Measurements from ENCODE around the gene TENT4A. TPM values are rescaled to one million over a fixed set of nuclear protein-coding genes. Genes with fewer than 3 reads are reported as not detected.

Gene TENT4A
- total RNA-seq, 4 donors from 2014 or later, result 20.9 to 70.3 (median 28.1) TPM

DNA sequence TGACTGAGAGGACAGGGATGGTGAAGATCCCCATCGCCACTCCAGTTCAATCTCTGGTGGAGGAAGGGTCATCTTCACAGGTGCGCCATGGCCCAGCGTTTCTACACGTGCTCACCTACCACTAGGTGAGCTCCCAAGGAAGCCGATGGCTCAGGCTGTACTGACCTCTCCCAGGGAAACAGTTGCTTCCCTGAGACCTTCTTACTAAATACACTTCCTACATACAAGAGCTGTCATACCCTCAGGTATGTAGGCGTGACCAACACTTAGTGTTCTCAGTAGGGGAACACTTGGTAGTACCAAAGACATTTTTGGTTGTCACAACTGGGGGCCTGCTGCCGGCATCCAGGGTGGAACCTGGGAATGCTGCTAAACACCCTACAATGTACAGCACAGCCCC is 75.2 kb downstream of the TENT4A start:
- H3K4me1 ChIP-seq, result no peaks in the 10 kb centered on the region
- H3K4me3 ChIP-seq, result no peak overlapping the region
- in situ Hi-C loops (cut with MboI; ENCODE audit: low pct_ligation_motif_present in 1 of 4, low pct_unique_long_range_greater_than_20kb in 1 of 4, low sequenced_read_pairs in 3 of 4) (loop anchor here in 1 of 4 donors (25.0 kb wide), 1 partner anchor 599 kb away; the partner anchor contains the start of gene ADCY2), intact Hi-C loops (cut with DNase I; ENCODE audit: low total_unique reads) (no loop called here)
- 40 to 80% methylated on average over 1 to 7 of the region's 7 CpGs for WGBS, 2 donors (ENCODE audit: low coverage in 1 of 2)
- no peaks in the 10 kb centered on the region for H3K36me3 ChIP-seq
- peaks cover 5% of the 10 kb centered on the region for H3K27me3 ChIP-seq
- no peak for TF ChIP-seq POLR2A (IDR thresholded peaks at IDR 0.05)
- TF ChIP-seq POLR2AphosphoS5 (IDR thresholded peaks at IDR 0.05), result no peak
- TF ChIP-seq, protein P1, sequence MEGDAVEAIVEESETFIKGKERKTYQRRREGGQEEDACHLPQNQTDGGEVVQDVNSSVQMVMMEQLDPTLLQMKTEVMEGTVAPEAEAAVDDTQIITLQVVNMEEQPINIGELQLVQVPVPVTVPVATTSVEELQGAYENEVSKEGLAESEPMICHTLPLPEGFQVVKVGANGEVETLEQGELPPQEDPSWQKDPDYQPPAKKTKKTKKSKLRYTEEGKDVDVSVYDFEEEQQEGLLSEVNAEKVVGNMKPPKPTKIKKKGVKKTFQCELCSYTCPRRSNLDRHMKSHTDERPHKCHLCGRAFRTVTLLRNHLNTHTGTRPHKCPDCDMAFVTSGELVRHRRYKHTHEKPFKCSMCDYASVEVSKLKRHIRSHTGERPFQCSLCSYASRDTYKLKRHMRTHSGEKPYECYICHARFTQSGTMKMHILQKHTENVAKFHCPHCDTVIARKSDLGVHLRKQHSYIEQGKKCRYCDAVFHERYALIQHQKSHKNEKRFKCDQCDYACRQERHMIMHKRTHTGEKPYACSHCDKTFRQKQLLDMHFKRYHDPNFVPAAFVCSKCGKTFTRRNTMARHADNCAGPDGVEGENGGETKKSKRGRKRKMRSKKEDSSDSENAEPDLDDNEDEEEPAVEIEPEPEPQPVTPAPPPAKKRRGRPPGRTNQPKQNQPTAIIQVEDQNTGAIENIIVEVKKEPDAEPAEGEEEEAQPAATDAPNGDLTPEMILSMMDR (IDR thresholded peaks at IDR 0.05), result no peak
- TF ChIP-seq EP300 (IDR thresholded peaks at IDR 0.05; ENCODE audit: low read depth), result no peak
- no peak for DNase-seq
- no peaks in the 10 kb centered on the region for H3K9me3 ChIP-seq
- H3K27ac ChIP-seq, result no peak overlapping the region

GRCh38 chr5:6788956-6789649 is 75.9 kb downstream of the TENT4A start:
- no peaks in the 10 kb centered on the region for H3K36me3 ChIP-seq
- no peak overlapping the region for H3K27ac ChIP-seq
- H3K4me3 ChIP-seq, result no peak overlapping the region
- intact Hi-C loops (cut with DNase I; ENCODE audit: low total_unique reads), result no loop called here
- H3K27me3 ChIP-seq, result peaks cover 5% of the 10 kb centered on the region
- TF ChIP-seq POLR2AphosphoS5 (IDR thresholded peaks at IDR 0.05), result no peak
- TF ChIP-seq, protein P1 (IDR thresholded peaks at IDR 0.05), result no peak
- 86 to 90% methylated on average over 8 to 15 of the region's 15 CpGs for WGBS, 2 donors (ENCODE audit: low coverage in 1 of 2)
- H3K4me1 ChIP-seq, result no peaks in the 10 kb centered on the region
- no peaks in the 10 kb centered on the region for H3K9me3 ChIP-seq
- in situ Hi-C loops (cut with MboI; ENCODE audit: low pct_ligation_motif_present in 1 of 4, low pct_unique_long_range_greater_than_20kb in 1 of 4, low sequenced_read_pairs in 3 of 4), result loop anchor here in 1 of 4 donors (25.0 kb wide), 1 partner anchor 598 kb away; the partner anchor contains the start of gene ADCY2
- no peak for DNase-seq

DNA sequence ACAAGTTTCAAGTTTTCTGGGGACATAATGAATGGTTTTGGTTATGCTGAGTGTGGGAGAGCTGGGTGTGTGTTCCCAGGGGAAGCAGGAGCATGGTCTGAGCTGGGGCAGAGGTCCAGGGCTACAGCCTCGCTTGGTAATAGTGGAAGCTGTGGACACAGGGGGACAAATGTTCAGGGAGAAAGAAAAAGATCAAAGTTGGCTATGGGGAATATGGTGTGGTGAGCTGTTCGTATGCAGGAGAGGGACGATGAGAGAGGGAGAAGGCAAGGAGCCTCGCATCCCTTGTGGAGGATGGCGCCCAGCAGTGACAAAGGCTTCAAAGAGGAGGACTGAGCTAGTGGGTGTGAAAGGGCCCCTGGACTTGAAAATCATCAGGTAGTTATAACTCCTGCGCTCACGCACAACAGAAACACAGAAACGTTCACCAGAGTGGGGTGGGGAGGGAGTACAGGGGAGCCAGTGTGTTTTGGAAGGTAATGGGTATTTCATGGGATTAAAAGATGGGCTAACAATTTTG is 77.2 kb downstream of the TENT4A start:
- Histone ChIP-seq H3K9me3 (no peaks in the 10 kb centered on the region), H3K4me3 (no peak overlapping the region), H3K36me3 (no peaks in the 10 kb centered on the region), H3K4me1 (no peaks in the 10 kb centered on the region), H3K27me3 (peaks cover 5% of the 10 kb centered on the region), H3K27ac (no peak overlapping the region)
- WGBS, 2 donors (ENCODE audit: low coverage in 1 of 2), result 65 to 77% methylated on average over 5 to 8 of the region's 8 CpGs
- TF ChIP-seq POLR2A (IDR thresholded peaks at IDR 0.05) (no peak), POLR2AphosphoS5 (IDR thresholded peaks at IDR 0.05) (no peak), EP300 (IDR thresholded peaks at IDR 0.05; ENCODE audit: low read depth) (no peak)
- TF ChIP-seq, protein P1 (IDR thresholded peaks at IDR 0.05), result no peak
- no peak for DNase-seq
- in situ Hi-C loops (cut with MboI; ENCODE audit: low pct_ligation_motif_present in 1 of 4, low pct_unique_long_range_greater_than_20kb in 1 of 4, low sequenced_read_pairs in 3 of 4), result loop anchor here in 1 of 4 donors (25.0 kb wide), 1 partner anchor 597 kb away; the partner anchor contains the start of gene ADCY2
- intact Hi-C loops (cut with DNase I; ENCODE audit: low total_unique reads), result no loop called here

DNA sequence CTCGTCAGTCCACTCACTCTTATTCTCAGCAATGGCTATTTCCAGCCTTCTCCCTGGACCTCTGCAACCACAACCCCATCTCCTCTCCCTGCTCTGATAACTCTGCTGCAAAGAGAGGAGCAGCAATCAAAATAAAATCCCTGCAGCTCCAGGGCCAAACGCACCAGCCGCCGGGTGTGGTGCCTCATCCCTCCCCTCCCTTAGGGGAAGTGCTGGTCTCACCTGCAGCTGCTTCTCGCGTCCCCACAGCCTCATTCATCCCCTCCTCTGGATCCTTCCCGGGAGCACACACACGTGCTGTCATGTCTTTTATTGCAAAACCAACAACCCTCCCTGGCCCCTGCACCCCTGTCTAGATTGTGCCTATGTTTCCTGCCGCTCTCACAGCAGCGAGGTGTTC is 77.8 kb downstream of the TENT4A start:
- intact Hi-C loops (cut with DNase I; ENCODE audit: low total_unique reads) (no loop called here), in situ Hi-C loops (cut with MboI; ENCODE audit: low pct_ligation_motif_present in 1 of 4, low pct_unique_long_range_greater_than_20kb in 1 of 4, low sequenced_read_pairs in 3 of 4) (loop anchor here in 1 of 4 donors (25.0 kb wide), 1 partner anchor 596 kb away; the partner anchor contains the start of gene ADCY2)
- H3K27ac ChIP-seq, result no peak overlapping the region
- no peak overlapping the region for H3K4me3 ChIP-seq
- no peak for DNase-seq
- no peak for TF ChIP-seq EP300 (IDR thresholded peaks at IDR 0.05; ENCODE audit: low read depth)
- no peak for TF ChIP-seq POLR2AphosphoS5 (IDR thresholded peaks at IDR 0.05)
- TF ChIP-seq POLR2A (IDR thresholded peaks at IDR 0.05), result no peak
- TF ChIP-seq, protein P1 (IDR thresholded peaks at IDR 0.05), result no peak
- 25 to 45% methylated on average over 6 to 10 of the region's 10 CpGs for WGBS, 2 donors (ENCODE audit: low coverage in 1 of 2)
- H3K36me3 ChIP-seq, result no peaks in the 10 kb centered on the region
- H3K27me3 ChIP-seq, result peaks cover 5% of the 10 kb centered on the region
- no peaks in the 10 kb centered on the region for H3K4me1 ChIP-seq
- no peaks in the 10 kb centered on the region for H3K9me3 ChIP-seq
